MM.1S (cell line): ENCODE data around the gene CTSD.

Source experiments
- EZH2 ChIP-seq: fragments of 300-600 bp; sonication (generic); optimal IDR thresholded peaks from 2 replicates; pipeline ENCODE3; 2017; ENCODE audit warnings: low read depth, mild to moderate bottlenecking, antibody characterized with exemption, low read length, mixed read lengths
- EZH2phosphoT487 ChIP-seq: fragments of 300-600 bp; sonication (generic); IDR thresholded peaks from 2 replicates; pipeline ENCODE4 v1.6.1; 2018; ENCODE audit warnings: antibody characterized with exemption, low read length
- TF ChIP-seq, protein P1 (sequence below): fragments of 300-600 bp; sonication (generic); IDR thresholded peaks from 2 replicates; pipeline ENCODE4 v1.5.1; 2016; ENCODE audit warnings: antibody characterized with exemption, low read length, mixed read lengths

- TF ChIP-seq, protein P1, sequence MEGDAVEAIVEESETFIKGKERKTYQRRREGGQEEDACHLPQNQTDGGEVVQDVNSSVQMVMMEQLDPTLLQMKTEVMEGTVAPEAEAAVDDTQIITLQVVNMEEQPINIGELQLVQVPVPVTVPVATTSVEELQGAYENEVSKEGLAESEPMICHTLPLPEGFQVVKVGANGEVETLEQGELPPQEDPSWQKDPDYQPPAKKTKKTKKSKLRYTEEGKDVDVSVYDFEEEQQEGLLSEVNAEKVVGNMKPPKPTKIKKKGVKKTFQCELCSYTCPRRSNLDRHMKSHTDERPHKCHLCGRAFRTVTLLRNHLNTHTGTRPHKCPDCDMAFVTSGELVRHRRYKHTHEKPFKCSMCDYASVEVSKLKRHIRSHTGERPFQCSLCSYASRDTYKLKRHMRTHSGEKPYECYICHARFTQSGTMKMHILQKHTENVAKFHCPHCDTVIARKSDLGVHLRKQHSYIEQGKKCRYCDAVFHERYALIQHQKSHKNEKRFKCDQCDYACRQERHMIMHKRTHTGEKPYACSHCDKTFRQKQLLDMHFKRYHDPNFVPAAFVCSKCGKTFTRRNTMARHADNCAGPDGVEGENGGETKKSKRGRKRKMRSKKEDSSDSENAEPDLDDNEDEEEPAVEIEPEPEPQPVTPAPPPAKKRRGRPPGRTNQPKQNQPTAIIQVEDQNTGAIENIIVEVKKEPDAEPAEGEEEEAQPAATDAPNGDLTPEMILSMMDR: no peak
- no peak for TF ChIP-seq EZH2
- TF ChIP-seq EZH2phosphoT487: no peak
Observed at GRCh38 chr11:1730059-1730629, 33.6 kb downstream of the CTSD start.
